ENCODE measurements around the gene DMAC1.

The DMAC1 gene

DNA sequence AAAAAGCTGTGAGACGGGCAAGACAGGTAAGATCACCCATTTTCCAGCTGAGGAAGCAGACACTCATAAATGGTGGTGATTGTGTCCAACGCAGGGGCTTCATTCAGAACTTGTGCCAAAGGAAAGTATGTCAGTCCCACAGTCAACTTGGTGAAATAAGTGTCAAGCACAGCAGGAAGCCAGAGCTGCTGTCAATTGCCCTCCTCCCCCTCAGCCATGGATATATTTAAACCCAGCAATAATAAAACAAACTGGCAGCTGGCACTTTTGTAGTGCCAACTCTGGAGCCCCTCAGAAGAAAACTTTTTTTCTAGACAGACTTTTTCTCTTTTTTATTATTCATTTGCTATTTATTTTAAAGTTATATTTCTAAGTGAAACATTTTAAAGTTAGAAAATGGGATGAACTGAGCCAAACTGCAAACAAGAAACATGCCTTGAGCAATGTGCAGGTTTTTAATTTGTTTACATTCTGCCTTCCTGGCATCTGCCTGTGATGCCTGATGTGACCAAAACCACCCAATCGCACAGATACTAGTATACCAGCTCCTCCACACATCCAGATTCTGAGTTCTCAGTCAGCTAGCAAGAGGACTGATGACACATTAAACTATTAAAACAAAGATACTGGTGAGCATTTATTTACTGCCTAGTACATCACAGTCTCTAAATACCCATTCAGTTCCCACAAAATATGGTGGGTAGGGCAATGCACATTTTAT lies 17.0 kb downstream of the DMAC1 start:
- TF ChIP-seq EZH2 (IDR thresholded peaks at IDR 0.05; ENCODE audit: borderline replicate concordance, low read length): no peak
- no peak for TF ChIP-seq CTCF (IDR thresholded peaks at IDR 0.05; ENCODE audit: low read length)
- no peaks in the 10 kb centered on the region for H3K79me2 ChIP-seq (ENCODE audit: insufficient read depth, low read length)
- no peaks in the 10 kb centered on the region for H3K4me1 ChIP-seq (ENCODE audit: insufficient read depth, low read length, severe bottlenecking)
- no peak overlapping the region for H3K4me3 ChIP-seq (ENCODE audit: low read depth, low read length, poor library complexity, severe bottlenecking)
- H3K9me2 ChIP-seq (ENCODE audit: low read depth, low read length): no peaks in the 10 kb centered on the region
- H3K9me3 ChIP-seq (ENCODE audit: low read length): no peaks in the 10 kb centered on the region
- no peaks in the 10 kb centered on the region for H3K27me3 ChIP-seq (ENCODE audit: insufficient read depth, low read length)
- H3K27ac ChIP-seq (ENCODE audit: low read depth, low read length, poor library complexity, severe bottlenecking): no peak overlapping the region
- no peak overlapping the region for H3K9ac ChIP-seq (ENCODE audit: low read length)
- peaks cover 12% of the 10 kb centered on the region; the same call in 1 of the 2 replicates for H3K36me3 ChIP-seq (ENCODE audit: insufficient read depth, low read length)
- H3K4me2 ChIP-seq (ENCODE audit: low read length): no peak overlapping the region
- no peaks in the 10 kb centered on the region for H3F3A ChIP-seq (ENCODE audit: insufficient read depth, low read length)
- H4K20me1 ChIP-seq (ENCODE audit: insufficient read depth, low read length): no peaks in the 10 kb centered on the region
- no peak overlapping the region for H2AFZ ChIP-seq (ENCODE audit: low read length)

- Histone ChIP-seq H3K79me2 (ENCODE audit: insufficient read depth, low read length) (no peaks in the 10 kb centered on the region), H3K9ac (ENCODE audit: low read length) (no peak overlapping the region), H3K9me2 (ENCODE audit: low read depth, low read length) (no peaks in the 10 kb centered on the region), H3K27me3 (ENCODE audit: insufficient read depth, low read length) (no peaks in the 10 kb centered on the region), H3F3A (ENCODE audit: insufficient read depth, low read length) (no peaks in the 10 kb centered on the region), H4K20me1 (ENCODE audit: insufficient read depth, low read length) (no peaks in the 10 kb centered on the region), H3K4me3 (ENCODE audit: low read depth, low read length, poor library complexity, severe bottlenecking) (no peak overlapping the region), H3K4me1 (ENCODE audit: insufficient read depth, low read length, severe bottlenecking) (no peaks in the 10 kb centered on the region), H3K9me3 (ENCODE audit: low read length) (no peaks in the 10 kb centered on the region), H3K27ac (ENCODE audit: low read depth, low read length, poor library complexity, severe bottlenecking) (no peak overlapping the region), H2AFZ (ENCODE audit: low read length) (no peak overlapping the region), H3K4me2 (ENCODE audit: low read length) (no peak overlapping the region), H3K36me3 (ENCODE audit: insufficient read depth, low read length) (no peaks in the 10 kb centered on the region)
- no peak for TF ChIP-seq EZH2 (IDR thresholded peaks at IDR 0.05; ENCODE audit: borderline replicate concordance, low read length)
- TF ChIP-seq CTCF (IDR thresholded peaks at IDR 0.05; ENCODE audit: low read length): no peak
These were observed 19.2 kb downstream of the DMAC1 start for GRCh38 chr9:7780261-7780988.

DNA sequence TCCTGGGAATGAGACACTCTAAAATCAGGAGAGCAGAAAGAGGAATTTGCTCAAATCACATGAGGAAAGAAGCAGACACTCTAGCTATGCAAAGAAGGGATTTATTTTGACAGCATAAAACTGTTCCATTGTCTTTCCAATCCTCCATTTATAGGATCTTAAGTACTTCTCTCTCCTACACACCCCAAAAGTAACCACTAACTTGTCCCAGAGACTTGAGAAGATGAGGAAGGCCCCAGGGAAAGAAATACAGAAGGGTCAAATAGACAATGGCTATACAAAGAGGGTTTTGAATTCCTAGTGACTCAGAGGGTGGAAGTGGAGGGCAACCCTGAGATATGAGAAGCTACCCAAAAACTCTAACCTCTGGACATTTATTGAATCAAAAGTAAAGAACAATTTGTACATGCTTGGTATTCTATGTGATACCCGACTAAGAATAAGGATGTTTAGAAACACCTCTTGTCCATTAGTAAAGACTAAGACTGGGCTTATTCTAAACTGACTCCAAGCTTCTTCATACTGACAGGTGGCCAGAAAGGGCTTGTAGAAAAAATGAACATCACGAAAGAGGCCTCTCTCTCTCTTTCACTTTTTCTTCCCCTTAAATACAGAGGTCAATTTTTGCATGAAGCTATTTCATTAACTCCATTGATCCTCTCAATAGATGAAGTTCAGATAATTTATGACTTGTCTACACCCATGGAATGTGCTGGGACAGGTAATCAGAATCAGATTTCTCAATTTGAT lies 20.6 kb downstream of the DMAC1 start:
- Histone ChIP-seq H3K9me2 (ENCODE audit: low read depth, low read length) (no peaks in the 10 kb centered on the region), H3K4me3 (ENCODE audit: low read depth, low read length, poor library complexity, severe bottlenecking) (no peak overlapping the region), H3K4me1 (ENCODE audit: insufficient read depth, low read length, severe bottlenecking) (no peaks in the 10 kb centered on the region), H3K4me2 (ENCODE audit: low read length) (no peak overlapping the region), H3K79me2 (ENCODE audit: insufficient read depth, low read length) (no peaks in the 10 kb centered on the region), H3K27me3 (ENCODE audit: insufficient read depth, low read length) (no peaks in the 10 kb centered on the region), H3K9me3 (ENCODE audit: low read length) (no peaks in the 10 kb centered on the region), H2AFZ (ENCODE audit: low read length) (no peak overlapping the region), H3F3A (ENCODE audit: insufficient read depth, low read length) (no peaks in the 10 kb centered on the region), H3K27ac (ENCODE audit: low read depth, low read length, poor library complexity, severe bottlenecking) (no peak overlapping the region), H4K20me1 (ENCODE audit: insufficient read depth, low read length) (no peaks in the 10 kb centered on the region), H3K9ac (ENCODE audit: low read length) (no peak overlapping the region), H3K36me3 (ENCODE audit: insufficient read depth, low read length) (no peaks in the 10 kb centered on the region)
- no peak for TF ChIP-seq CTCF (IDR thresholded peaks at IDR 0.05; ENCODE audit: low read length)
- TF ChIP-seq EZH2 (IDR thresholded peaks at IDR 0.05; ENCODE audit: borderline replicate concordance, low read length): no peak

Measured in OCI-LY1 (cell line).